Keratinocyte (primary cell): ENCODE data around the gene TBC1D7.

Experiments
- EZH2 ChIP-seq: IDR thresholded peaks from one replicate; pipeline ENCODE4 v1.6.1; 2012; ENCODE audit warnings: inconsistent platforms, mild to moderate bottlenecking, low read length, moderate library complexity
- TF ChIP-seq, protein P1 (sequence below), 3 experiments: IDR thresholded peaks in 1 of 3; conservative IDR thresholded peaks in 1 of 3; optimal IDR thresholded peaks in 1 of 3; 2 replicates in 2 of 3; 3 replicates in 1 of 3; pipeline versions ENCODE3 to v1.5.1; 2011; ENCODE audit warnings: low read length in 3 of 3, mild to moderate bottlenecking in 3 of 3, moderate library complexity in 2 of 3, control low read depth in 1 of 3, inconsistent platforms in 1 of 3; ENCODE audit not compliant: insufficient read depth in 2 of 3; ENCODE audit errors: extremely low read depth in 1 of 3

DNA sequence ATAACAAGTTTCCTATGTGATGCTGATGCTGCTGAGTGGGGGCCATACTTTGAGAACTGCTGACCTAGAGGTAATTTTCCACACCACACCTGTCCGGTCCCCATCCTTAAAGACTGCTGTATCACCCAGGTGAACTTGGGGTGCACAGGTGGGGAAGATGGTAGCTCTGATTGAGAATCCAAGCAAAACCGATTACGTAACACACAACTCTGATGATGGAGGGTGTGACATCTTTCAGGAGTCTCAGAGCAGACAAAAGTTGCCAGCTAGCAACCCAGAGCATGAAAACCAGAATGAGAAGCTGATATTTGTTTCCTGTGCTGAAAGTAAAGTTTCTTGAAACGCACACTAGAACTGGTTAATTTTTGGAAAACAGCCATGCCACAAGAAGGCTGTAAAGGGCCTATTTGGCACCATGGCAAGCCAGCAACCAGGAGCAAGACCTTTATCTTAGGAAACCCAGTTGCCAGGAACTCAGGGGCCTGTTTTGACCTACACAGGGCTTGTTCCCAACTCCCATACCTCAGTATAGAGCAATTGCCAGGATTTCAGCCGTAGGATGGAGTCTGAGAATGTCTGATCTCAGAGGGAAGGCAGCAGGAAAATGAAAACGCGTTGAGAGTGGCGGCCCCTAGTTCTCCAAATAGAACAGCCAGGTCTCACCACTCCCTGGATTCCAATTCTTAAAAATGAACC lies 21.6 kb upstream of the TBC1D7 start:
- TF ChIP-seq, protein P1, sequence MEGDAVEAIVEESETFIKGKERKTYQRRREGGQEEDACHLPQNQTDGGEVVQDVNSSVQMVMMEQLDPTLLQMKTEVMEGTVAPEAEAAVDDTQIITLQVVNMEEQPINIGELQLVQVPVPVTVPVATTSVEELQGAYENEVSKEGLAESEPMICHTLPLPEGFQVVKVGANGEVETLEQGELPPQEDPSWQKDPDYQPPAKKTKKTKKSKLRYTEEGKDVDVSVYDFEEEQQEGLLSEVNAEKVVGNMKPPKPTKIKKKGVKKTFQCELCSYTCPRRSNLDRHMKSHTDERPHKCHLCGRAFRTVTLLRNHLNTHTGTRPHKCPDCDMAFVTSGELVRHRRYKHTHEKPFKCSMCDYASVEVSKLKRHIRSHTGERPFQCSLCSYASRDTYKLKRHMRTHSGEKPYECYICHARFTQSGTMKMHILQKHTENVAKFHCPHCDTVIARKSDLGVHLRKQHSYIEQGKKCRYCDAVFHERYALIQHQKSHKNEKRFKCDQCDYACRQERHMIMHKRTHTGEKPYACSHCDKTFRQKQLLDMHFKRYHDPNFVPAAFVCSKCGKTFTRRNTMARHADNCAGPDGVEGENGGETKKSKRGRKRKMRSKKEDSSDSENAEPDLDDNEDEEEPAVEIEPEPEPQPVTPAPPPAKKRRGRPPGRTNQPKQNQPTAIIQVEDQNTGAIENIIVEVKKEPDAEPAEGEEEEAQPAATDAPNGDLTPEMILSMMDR (optimal IDR thresholded peaks at IDR 0.05 in 1 of 3, IDR thresholded peaks at IDR 0.05 in 1 of 3, conservative IDR thresholded peaks at IDR 0.05 in 1 of 3; ENCODE audit: extremely low read depth in 1 of 3, insufficient read depth in 2 of 3, low read length in 3 of 3): no peak
- no peak for TF ChIP-seq EZH2
